A549 (cell line): ENCODE data around the gene TBL1XR1. TPM values are rescaled to one million over a fixed set of nuclear protein-coding genes. Genes with fewer than 3 reads are reported as not detected.

Source experiments
- ATAC-seq, 2 experiments: fragments of 200-7000 bp in 1 of 2; fragments of >200 bp in 1 of 2; cut with Nextera tagmentation in 1 of 2; cut with Tn5 transposase in 1 of 2; 3 replicates each; pipeline versions ENCODE4 v1.8.0 to v1.9.1; 2018 to 2020; ENCODE audit warnings: mild to moderate bottlenecking in 1 of 2, moderate library complexity in 1 of 2
- CTCF ChIA-PET: fragments of 300-600 bp; sonication (Branson Sonifier 250); formaldehyde crosslinking; extraction: SDS; loops from one replicate; lab custom pipeline; 2021; ENCODE audit warnings: antibody characterized with exemption, inconsistent platforms; lab: Yijun Ruan, JAX
- POLR2A ChIA-PET: fragments of 350-600 bp; formaldehyde crosslinking; extraction: SDS; loops from one replicate; lab custom pipeline; 2021; ENCODE audit warnings: antibody characterized with exemption, inconsistent platforms; lab: Yijun Ruan, JAX
- DNase-seq, 2 experiments: peaks; one replicate each; pipeline versions ENCODE4 v3.0.0 to v3.0.0-alpha.2; 2011 to 2016; ENCODE audit warnings: low read depth in 1 of 2, low spot score in 1 of 2
- FAIRE-seq: peaks from 2 replicates; lab custom pipeline; 2011; peaks lifted over from hg19 to GRCh38; lab: Jason Lieb, UNC
- H3K27ac ChIP-seq, 2 experiments: fragments of >200 bp; sonication (Bioruptor Twin); formaldehyde crosslinking; 3 replicates each; pipeline ENCODE4 v1.5.1; 2016 to 2017
- H3K4me1 ChIP-seq: fragments of >200 bp; sonication (Bioruptor Twin); formaldehyde crosslinking; 3 replicates; pipeline ENCODE4 v1.6.1; 2016
- H3K4me2 ChIP-seq: fragments of >200 bp; sonication (Bioruptor Twin); formaldehyde crosslinking; 3 replicates; pipeline ENCODE4 v1.6.1; 2016
- H3K4me3 ChIP-seq: fragments of >200 bp; sonication (Bioruptor Twin); formaldehyde crosslinking; 3 replicates; pipeline ENCODE4 v1.5.1; 2016
- H3K9me3 ChIP-seq: fragments of >200 bp; sonication (Bioruptor Twin); formaldehyde crosslinking; 3 replicates; pipeline ENCODE4 v1.6.1; 2016
- BHLHE40 ChIP-seq: IDR thresholded peaks from 2 replicates; pipeline ENCODE4 v1.6.1; 2012; ENCODE audit warnings: low read depth, low read length, inconsistent platforms
- CBX8 ChIP-seq: fragments of 200-600 bp; sonication (generic); IDR thresholded peaks from 2 replicates; pipeline ENCODE4 v1.6.1; 2016
- CHD4 ChIP-seq: fragments of 200-600 bp; sonication (generic); IDR thresholded peaks from 2 replicates; pipeline ENCODE4 v1.6.1; 2016; ENCODE audit warnings: antibody characterized with exemption, mild to moderate bottlenecking, borderline replicate concordance
- EHMT2 ChIP-seq: fragments of 200-600 bp; sonication (generic); IDR thresholded peaks from 2 replicates; pipeline ENCODE4 v1.6.1; 2016; ENCODE audit warnings: antibody characterized with exemption, low read depth, mild to moderate bottlenecking, moderate library complexity
- ELK1 ChIP-seq: fragments of 150-350 bp; IDR thresholded peaks from 2 replicates; pipeline ENCODE4 v1.6.1; 2014; ENCODE audit warnings: low read depth, mild to moderate bottlenecking, low read length
- EP300 ChIP-seq, 2 experiments: fragments of >200 bp; sonication (Bioruptor Twin); formaldehyde crosslinking; IDR thresholded peaks; 2 replicates in 1 of 2; 3 replicates in 1 of 2; pipeline ENCODE4 v1.6.1; 2016 to 2017
- FOSB ChIP-seq: fragments of 250-450 bp; sonication (Bioruptor Pico); IDR thresholded peaks from 2 replicates; pipeline ENCODE4 v1.5.0; 2020; ENCODE audit warnings: mild to moderate bottlenecking, moderate library complexity
- FOSL2 ChIP-seq, 2 experiments: fragments of 450-650 bp in 1 of 2; fragments of >200 bp in 1 of 2; sonication (Bioruptor Twin) in 1 of 2; formaldehyde crosslinking; IDR thresholded peaks; 2 replicates each; pipeline versions ENCODE4 v1.5.0 to v1.6.1; 2016 to 2020; ENCODE audit warnings: mild to moderate bottlenecking in 1 of 2, moderate library complexity in 1 of 2
- HDAC2 ChIP-seq: fragments of 200-600 bp; sonication (generic); IDR thresholded peaks from 2 replicates; pipeline ENCODE4 v1.6.1; 2016
- HES2 ChIP-seq: fragments of >200 bp; sonication (Bioruptor Twin); formaldehyde crosslinking; IDR thresholded peaks from 2 replicates; pipeline ENCODE4 v1.6.1; 2016
- HMGXB4 ChIP-seq: fragments of 250-450 bp; sonication (Bioruptor Pico); IDR thresholded peaks from 2 replicates; pipeline ENCODE4 v1.5.0; 2021; ENCODE audit warnings: mild to moderate bottlenecking, moderate library complexity, borderline replicate concordance
- HOXA7 ChIP-seq: fragments of 250-450 bp; sonication (Bioruptor Pico); IDR thresholded peaks from 2 replicates; pipeline ENCODE4 v1.5.0; 2020; ENCODE audit warnings: mild to moderate bottlenecking, moderate library complexity
- HOXB13 ChIP-seq: fragments of 250-450 bp; sonication (Bioruptor Pico); IDR thresholded peaks from 2 replicates; pipeline ENCODE4 v1.5.0; 2020; ENCODE audit warnings: low read depth, mild to moderate bottlenecking, moderate library complexity
- JUNB ChIP-seq: fragments of >200 bp; sonication (Bioruptor Twin); formaldehyde crosslinking; IDR thresholded peaks from 2 replicates; pipeline ENCODE4 v1.6.1; 2016
- KDM1A ChIP-seq: fragments of 200-600 bp; sonication (generic); IDR thresholded peaks from 2 replicates; pipeline ENCODE4 v1.6.1; 2016; ENCODE audit warnings: low read depth, mild to moderate bottlenecking
- MAX ChIP-seq: IDR thresholded peaks from 2 replicates; pipeline ENCODE4 v1.6.1; 2012
- MAZ ChIP-seq: fragments of 150-350 bp; IDR thresholded peaks from 2 replicates; pipeline ENCODE4 v1.6.1; 2014; ENCODE audit warnings: antibody characterized with exemption, low read depth, low read length, borderline replicate concordance
- MYC ChIP-seq: IDR thresholded peaks from 2 replicates; pipeline ENCODE4 v1.6.1; 2012; ENCODE audit warnings: mild to moderate bottlenecking, inconsistent platforms, low read length, improper control_type of control experiment, borderline replicate concordance
- NFE2L2 ChIP-seq: fragments of 150-350 bp; conservative IDR thresholded peaks from 2 replicates; pipeline ENCODE4 v1.6.1; 2014; ENCODE audit warnings: low read length
- NPAS2 ChIP-seq: fragments of 250-450 bp; sonication (Bioruptor Pico); IDR thresholded peaks from 2 replicates; pipeline ENCODE4 v1.8.0; 2022; ENCODE audit warnings: mild to moderate bottlenecking, moderate library complexity, borderline replicate concordance
- RCOR1 ChIP-seq: fragments of 150-350 bp; IDR thresholded peaks from 2 replicates; pipeline ENCODE4 v1.6.1; 2014; ENCODE audit warnings: antibody characterized with exemption, low read length, low read depth
- RFX5 ChIP-seq: fragments of 450-650 bp; IDR thresholded peaks from 2 replicates; pipeline ENCODE4 v1.7.1; 2014; ENCODE audit warnings: antibody characterized with exemption, mild to moderate bottlenecking, moderate library complexity
- RNF2 ChIP-seq: fragments of 200-600 bp; sonication (generic); IDR thresholded peaks from 2 replicates; pipeline ENCODE4 v1.6.1; 2016; ENCODE audit warnings: low read depth, mild to moderate bottlenecking, antibody characterized with exemption, moderate library complexity, borderline replicate concordance
- SMC3 ChIP-seq: fragments of >200 bp; sonication (Bioruptor Twin); formaldehyde crosslinking; IDR thresholded peaks from 3 replicates; pipeline ENCODE4 v1.6.1; 2018; ENCODE audit warnings: inconsistent platforms
- TFCP2L1 ChIP-seq: fragments of 250-450 bp; sonication (Bioruptor Pico); IDR thresholded peaks from 2 replicates; pipeline ENCODE4 v1.5.0; 2021; ENCODE audit warnings: mild to moderate bottlenecking
- USF2 ChIP-seq: fragments of 450-650 bp; IDR thresholded peaks from 2 replicates; pipeline ENCODE4 v1.6.1; 2014; ENCODE audit warnings: antibody characterized with exemption
- WGBS: methylation state at CpG from one replicate; pipeline ENCODE4 v1.1.6; 2017; ENCODE audit errors: missing lambda C conversion rate; 5-methylcytosine and 5-hydroxymethylcytosine counted together
- polyA plus RNA-seq, 4 experiments: library from polyadenylated mRNA; depleted of rRNA in 3 of 4; stranded (reverse); fragments of >200 nt; fragmentation: RNase III in 1 of 4; extraction: RNeasy Plus Mini Kit Qiagen cat#74134 plus additional on column Dnase treatment in 1 of 4; gene quantifications; 2 replicates in 3 of 4; 3 replicates in 1 of 4; pipeline ENCODE4 v1.2.3, GENCODE V29; 2011 to 2017

TBL1XR1 gene
- polyA plus RNA-seq, 2 of the 4 experiments (the other 2 are of a cell fraction) = 41.4 to 106 TPM

GRCh38 chr3:177066068-177066467 is 131.2 kb downstream of the TBL1XR1 start:
- ChIA-PET POLR2A (no interaction called here), CTCF (interaction anchor here (0.6 to 0.7 kb wide), 2 partner anchors 15 to 60 kb away, joined by 3 read pairs; no protein-coding TSS in a partner anchor)

GRCh38 chr3:177065285-177066033 is 131.8 kb downstream of the TBL1XR1 start:
- WGBS = 79% methylated on average over 3 of the region's 3 CpGs
- no peak overlapping the region for H3K27ac ChIP-seq
- TF ChIP-seq KDM1A (no peak), RFX5 (no peak), HOXA7 (no peak), ELK1 (no peak), EHMT2 (no peak), JUNB (no peak), BHLHE40 (no peak), HMGXB4 (CRISPR knock-in tag) (no peak), HES2 (no peak), NPAS2 (no peak), MYC (no peak), FOSB (CRISPR knock-in tag) (no peak), HOXB13 (CRISPR knock-in tag) (no peak), HDAC2 (no peak), MAX (no peak), CHD4 (no peak), USF2 (no peak), SMC3 (no peak)
- TF ChIP-seq, all 56 proteins: peak for 0
- no peaks in the 10 kb centered on the region for H3K9me3 ChIP-seq
- POLR2A ChIA-PET = no interaction called here
- ATAC-seq (no peak), DNase-seq (no peak), FAIRE-seq (no peak)
- H3K4me1 ChIP-seq = peaks cover 31% of the 10 kb centered on the region; the same call in 2 of the 3 replicates
- H3K4me2 ChIP-seq = no peak overlapping the region
- H3K4me3 ChIP-seq = no peak overlapping the region
- CTCF ChIA-PET = interaction anchor here (0.6 to 0.7 kb wide), 2 partner anchors 14 to 59 kb away, joined by 3 read pairs; no protein-coding TSS in a partner anchor

More at GRCh38 chr3:177066068-177066467, 131.2 kb downstream of the TBL1XR1 start:
- no peak for TF ChIP-seq FOSL2 (IDR thresholded peaks at IDR 0.05)
- no peak for TF ChIP-seq FOSL2 (CRISPR knock-in tag; IDR thresholded peaks at IDR 0.05)
- no peak for TF ChIP-seq SMC3
- no peak for TF ChIP-seq CHD4
- no peak for TF ChIP-seq TFCP2L1 (CRISPR knock-in tag)
- TF ChIP-seq CBX8 = no peak
- TF ChIP-seq RCOR1 = no peak
- no peak for TF ChIP-seq ELK1
- TF ChIP-seq EP300 (IDR thresholded peaks at IDR 0.05) = no peak
- no peak for TF ChIP-seq HOXB13 (CRISPR knock-in tag)
- no peak for TF ChIP-seq MAZ
- no peak for TF ChIP-seq RNF2
- no peak for TF ChIP-seq NFE2L2
- TF ChIP-seq, all 56 proteins: peak for 0
- ATAC-seq (no peak), FAIRE-seq (no peak), DNase-seq (no peak)
- peaks cover 31% of the 10 kb centered on the region; the same call in 2 of the 3 replicates for H3K4me1 ChIP-seq
- WGBS = 73% methylated on average over 2 of the region's 2 CpGs
- H3K4me2 ChIP-seq = no peak overlapping the region
- no peaks in the 10 kb centered on the region for H3K9me3 ChIP-seq
- H3K27ac ChIP-seq = no peak overlapping the region
- H3K4me3 ChIP-seq = no peak overlapping the region
